COR-L47 (cell line): ENCODE data around the gene PTGIS.
A peak's percentile ranks its signal among the peaks of the same experiment; 100 is the strongest.

Experiments used
- DNase-seq: peaks from one replicate; lab custom pipeline; 2025; lab: John Stamatoyannopoulos, UW

PTGIS gene

DNA sequence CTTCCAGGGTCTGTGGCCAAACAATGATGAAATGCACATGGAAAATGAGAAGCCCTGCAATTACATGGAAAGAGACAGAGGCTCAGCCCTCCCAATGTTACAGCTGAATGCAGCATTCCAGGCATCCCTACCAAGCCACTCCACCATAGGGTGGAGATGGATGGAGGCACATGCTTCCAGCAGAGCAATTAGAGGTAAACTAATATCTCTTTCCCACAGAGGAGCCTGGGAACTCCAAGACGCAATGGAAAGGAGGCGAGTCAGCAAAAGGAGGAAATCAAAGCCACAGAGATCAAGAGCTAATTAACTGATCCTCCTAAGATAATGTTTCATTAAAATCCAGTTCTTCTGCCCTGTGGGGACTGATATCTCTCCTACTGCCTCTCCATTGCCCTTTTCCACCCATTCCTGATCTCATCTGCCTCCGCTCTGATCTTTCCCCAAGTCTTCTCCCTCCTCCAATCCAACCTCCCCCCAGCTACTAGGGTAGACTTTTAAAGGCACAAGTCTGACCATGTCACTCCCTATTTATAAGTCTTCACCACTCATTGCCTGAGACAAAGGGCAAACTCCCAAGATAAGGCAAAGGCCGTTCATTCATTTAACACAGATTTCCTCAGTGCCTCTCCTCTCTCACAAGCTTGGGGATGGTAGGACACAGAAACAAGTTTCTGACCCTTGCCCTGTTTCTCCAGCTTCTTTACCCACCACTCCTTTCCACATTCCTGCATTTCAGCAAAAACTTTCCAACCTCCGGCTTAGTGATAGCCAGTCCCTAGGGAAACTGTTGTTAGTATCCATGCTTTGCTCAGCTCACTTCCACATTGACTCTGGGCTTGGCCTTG, 71.2 kb downstream of the PTGIS start:
- DNase-seq: no peak

GRCh38 chr20:49496043-49496442, 71.9 kb downstream of the PTGIS start:
- DNase-seq: no peak

- DNase-seq: no peak
Observed at GRCh38 chr20:49490689-49491088, 77.2 kb downstream of the PTGIS start.

DNA sequence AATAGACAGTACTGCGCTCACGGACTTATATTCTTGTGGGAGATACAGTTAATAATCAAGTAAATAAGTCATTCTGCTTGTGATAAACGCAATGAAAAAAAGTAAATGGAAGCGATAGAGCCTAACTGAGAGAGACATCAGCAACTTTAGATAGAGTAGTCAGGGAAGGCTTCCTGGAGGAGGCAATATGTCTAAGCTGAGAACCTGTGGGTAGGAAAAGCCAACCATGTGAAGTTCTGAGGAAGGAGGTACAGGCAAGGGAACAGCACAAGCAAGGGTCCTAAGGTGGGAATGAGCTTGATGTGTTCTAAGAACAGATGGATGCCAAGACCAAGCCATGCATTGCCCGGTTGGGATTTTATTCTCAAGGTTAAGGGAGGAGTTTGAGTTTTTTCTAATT, 78.2 kb downstream of the PTGIS start:
- no peak for DNase-seq

GRCh38 chr20:49486064-49486463, 81.9 kb downstream of the PTGIS start:
- DNase-seq: no peak

- no peak for DNase-seq
Observed at GRCh38 chr20:49485563-49485962, 82.4 kb downstream of the PTGIS start.

DNA sequence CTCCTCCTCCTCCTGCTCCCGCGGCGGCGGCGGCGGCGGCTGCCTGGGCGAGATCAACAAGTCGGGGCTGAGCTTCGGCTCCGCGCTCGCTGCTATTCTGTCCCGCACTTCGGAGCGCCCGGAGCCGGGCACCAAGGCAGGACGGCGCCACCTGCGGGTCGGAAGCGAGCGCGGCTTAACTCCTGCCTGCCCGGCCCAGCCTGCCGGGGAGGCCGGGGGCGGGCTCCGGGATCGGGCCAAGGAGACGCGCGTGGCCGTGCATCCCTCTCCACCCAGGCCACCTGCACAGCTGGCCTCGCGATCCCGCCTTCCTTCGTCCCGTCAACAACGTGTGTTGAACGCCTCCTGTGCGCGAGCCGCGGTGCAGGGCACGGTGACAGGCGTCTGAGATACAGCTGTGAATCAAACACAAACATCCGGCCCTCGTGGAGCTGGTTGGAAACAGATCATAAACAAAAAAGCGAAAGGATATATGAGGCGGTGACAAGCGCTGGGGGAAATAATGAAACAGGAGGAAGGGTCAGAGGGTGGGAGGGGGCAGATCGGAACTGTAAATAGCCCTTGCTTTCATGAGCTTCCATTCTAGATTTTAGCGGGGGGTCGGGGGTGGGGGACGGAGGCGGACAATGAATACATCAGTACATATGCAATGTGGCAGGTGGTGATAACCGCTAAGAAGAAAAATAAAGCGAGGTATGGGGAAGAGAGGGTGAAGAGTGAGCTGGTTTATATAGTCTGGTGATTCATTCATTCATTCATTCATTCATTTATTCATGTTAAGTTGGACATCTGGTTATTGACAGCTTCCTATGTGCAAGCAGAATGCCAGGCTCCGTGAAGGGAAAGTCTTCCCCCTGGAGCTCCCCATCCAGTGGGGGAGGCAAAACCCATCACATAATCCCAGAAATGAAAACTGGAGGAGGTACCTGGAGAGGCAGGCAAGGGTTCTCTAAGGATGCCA, 83.5 kb downstream of the PTGIS start:
- DNase-seq: peak; percentile 89

DNA sequence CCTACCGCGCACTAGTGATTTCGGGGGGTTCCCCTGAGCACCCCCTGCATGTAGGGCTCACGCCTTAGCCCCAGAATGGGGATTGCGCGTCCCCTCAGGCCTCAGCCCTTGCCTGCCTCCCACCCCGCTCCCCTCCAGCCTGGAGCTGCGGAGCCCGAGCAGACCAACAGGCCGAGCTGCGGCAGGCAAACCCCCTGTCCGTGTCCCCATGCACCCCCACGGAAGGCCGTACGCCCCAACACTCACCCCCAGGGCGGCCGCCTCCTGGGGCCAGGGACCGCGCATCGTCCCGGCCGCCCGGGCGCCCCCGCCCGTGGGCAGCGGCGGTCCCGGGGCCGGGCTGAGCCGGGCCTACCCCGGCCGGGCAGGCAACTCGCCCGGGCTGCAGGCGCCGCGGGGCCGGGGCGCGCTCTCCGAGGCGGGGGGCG, 84.2 kb downstream of the PTGIS start:
- DNase-seq: no peak

GRCh38 chr20:49483018-49483695, 84.8 kb downstream of the PTGIS start:
- no peak for DNase-seq

DNA sequence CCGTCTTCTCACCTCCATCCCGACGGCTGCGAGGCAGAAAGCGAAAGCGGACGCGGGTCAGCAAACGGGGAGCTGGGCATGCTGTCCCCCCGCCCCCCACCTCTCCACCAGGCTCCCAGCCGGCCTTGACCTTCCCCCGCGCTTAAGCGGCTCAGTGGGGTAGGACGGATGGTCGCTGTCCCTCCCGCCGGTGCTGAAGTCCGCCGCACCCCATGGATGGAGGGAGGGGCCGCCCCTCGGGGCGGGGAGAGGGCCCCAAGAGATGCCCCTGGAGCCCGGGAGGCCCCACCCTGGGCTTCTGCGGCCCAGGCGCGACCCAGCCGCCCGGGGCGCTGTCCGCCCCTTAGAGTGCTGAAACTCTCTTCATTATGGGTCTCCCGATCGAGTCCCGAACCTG, 85.3 kb downstream of the PTGIS start, which contains the start of gene KCNB1:
KCNB1 (minus strand) TSS at position 48 of the 397 bp plus-strand sequence. CDS start 188 bp downstream, outside the sequence.
- DNase-seq: no peak

DNA sequence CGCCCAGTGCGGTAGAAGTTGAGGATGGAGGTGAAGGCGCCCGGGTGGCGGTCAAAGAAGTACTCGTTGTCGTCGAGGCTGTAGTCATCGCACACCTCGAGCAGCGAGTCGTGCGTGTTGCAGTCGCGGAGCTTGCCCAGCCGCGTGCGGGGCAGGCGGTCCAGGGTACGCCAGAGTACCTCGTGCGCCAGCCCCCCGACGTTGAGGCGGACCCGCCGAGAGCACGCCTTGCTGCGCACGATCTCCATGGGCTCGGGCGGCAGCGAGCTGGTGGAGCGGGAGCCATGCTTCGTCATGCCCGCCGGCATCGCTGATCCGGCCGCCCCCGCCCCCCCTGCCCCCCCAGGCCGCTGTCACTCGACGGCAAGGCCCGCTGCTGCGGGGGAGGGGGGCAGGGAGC, 85.8 kb downstream of the PTGIS start:
- DNase-seq: no peak

DNA sequence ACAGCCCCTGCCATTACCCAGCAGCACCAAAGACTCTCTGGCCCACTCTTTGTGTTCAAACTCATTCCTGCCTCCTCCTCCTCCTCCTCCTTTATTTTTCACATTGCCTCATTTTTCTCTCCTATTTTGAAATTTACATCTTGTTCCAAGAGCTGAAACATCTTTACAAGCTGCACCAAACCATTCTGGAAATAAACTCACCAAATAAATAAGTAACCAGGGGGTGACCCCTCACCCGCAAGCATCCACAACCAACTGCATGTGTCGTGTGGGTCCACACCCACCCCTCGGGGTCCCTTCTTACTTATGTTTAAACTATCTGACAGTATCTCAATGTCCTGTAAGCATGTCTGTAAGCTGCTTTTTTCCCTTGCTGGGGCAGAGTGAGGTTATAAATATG, 86.8 kb downstream of the PTGIS start:
- no peak for DNase-seq

DNA sequence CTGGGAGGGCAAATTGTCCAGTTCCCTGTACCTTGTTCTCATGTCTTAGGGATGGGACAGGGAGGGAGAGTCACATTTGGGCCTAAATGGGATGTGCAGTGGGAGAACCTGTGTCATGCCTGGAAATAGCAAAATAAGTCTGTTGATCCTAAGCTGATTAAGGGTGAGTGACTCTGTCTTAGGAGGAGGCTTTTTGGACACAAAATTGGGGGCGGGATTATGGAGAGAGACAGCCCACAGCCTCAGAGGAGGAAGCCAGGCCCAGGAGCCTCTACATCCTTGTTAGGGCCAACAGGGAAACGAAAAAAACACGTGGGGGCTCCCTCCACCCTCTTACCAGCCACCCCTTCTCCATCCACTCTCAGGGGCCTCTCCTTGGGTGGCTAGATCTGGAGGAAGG, 87.7 kb downstream of the PTGIS start:
- DNase-seq: no peak

- no peak for DNase-seq
Observed at GRCh38 chr20:49479785-49480184, 88.2 kb downstream of the PTGIS start.

- no peak for DNase-seq
Observed at GRCh38 chr20:49478754-49479689, 88.9 kb downstream of the PTGIS start.

DNA sequence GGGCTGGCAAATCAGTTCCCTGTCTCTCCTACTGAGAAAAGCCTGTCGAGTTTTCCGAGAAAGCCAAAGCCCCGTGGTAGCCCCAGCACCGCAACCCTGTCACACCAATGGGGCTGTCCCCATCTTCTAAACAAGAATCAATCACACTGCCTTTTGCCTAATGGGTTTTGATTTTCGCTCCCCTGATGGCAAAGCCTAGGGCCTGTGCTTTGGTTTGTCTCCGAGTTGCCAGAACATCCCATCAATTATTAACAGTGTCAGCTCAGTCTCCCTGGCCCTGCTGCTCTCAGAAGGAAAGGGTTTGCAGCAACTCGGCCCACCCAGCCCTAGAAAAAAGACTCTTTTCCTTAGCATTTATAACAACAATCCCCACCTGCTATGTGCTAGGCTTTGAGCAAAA, 89.7 kb downstream of the PTGIS start:
- DNase-seq: no peak

DNA sequence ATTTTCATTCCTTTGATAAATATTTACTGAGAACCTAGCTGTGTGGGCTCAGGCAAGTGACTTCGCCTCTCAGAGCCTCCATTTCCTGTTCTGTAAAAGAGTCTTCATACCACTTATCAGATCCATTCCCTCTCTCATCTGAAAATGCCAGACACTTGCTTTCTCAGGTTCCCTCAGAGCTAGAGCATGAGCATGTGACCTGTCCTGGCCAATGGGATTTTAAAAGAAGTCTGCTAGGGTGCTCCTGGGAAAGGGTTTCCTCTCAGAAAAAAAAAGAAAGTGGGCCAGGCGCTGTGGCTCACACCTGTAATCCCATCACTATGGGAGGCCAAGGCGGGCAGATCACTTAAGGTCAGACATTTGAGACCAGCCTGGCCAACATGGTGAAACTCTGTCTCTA, 90.7 kb downstream of the PTGIS start:
- no peak for DNase-seq

GRCh38 chr20:49476016-49476355, 92.0 kb downstream of the PTGIS start:
- no peak for DNase-seq

GRCh38 chr20:49475292-49476015, 92.5 kb downstream of the PTGIS start:
- no peak for DNase-seq

DNA sequence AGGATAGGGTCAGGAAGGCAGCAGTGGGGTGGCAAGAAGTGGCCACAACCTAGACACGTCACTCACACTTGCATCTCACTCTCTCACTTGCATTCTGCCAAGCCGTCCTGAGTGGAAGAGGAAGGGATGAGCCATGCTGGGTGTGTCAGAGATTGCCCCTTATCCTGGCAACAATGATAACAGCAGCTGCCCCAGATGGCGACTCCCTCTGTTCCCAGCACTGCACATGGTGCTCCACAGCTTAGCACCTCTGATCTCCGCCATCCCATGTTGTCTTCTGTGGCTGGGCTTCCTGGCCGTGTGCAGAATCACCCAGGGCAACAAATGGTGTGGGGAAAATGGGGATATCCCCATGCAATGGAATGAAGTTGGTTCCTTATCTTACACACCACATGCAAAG, 96.5 kb downstream of the PTGIS start:
- no peak for DNase-seq

- no peak for DNase-seq
Observed at GRCh38 chr20:49470922-49471321, 97.0 kb downstream of the PTGIS start.
